ENCODE measurements around the gene BHLHE40.

- TF ChIP-seq CTCF (IDR thresholded peaks at IDR 0.05), result no peak
- no peak for TF ChIP-seq POLR2A (IDR thresholded peaks at IDR 0.05)
Observed at GRCh38 chr3:4971838-4972237, 7.4 kb upstream of the BHLHE40 start.
